Testis (tissue), 2 donors: ENCODE results near the gene GRM8.
"Not testable (repeated sequence)": the region's sequence is repeated elsewhere in the genome, so short reads cannot be mapped to it uniquely, and the experiment has no call there.

Experiments used
- CTCF ChIP-seq, 3 experiments: fragments of 450-650 bp in 2 of 3; fragments of 200-600 bp in 1 of 3; sonication (generic) in 1 of 3; IDR thresholded peaks; one replicate each; pipeline ENCODE4 v1.5.1; 2016 to 2019; ENCODE audit warnings: antibody characterized with exemption in 3 of 3, mild to moderate bottlenecking in 2 of 3, moderate library complexity in 1 of 3
- POLR2A ChIP-seq: fragments of 450-650 bp; IDR thresholded peaks from one replicate; pipeline ENCODE4 v1.6.1; 2017; ENCODE audit warnings: antibody characterized with exemption, mild to moderate bottlenecking, moderate library complexity

DNA sequence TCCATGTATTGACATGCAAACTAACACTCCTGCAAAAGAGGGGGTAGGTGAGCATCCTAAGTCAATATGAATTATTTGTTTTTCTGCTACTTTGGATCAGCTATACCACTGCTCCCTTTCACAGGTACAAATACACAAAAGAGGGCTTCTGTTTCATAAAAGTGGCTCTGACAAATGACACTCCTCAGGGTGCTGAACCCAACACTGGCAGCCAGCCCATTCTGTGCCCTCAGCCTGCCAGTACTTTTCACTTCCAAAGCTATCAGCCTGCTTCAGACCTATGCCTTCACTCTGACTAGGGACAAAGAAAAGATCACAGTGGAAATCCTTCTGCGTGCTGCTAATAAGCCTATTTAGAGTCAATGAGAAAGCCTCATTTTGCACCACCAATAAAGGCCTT is 364.8 kb downstream of the GRM8 start:
- TF ChIP-seq CTCF (IDR thresholded peaks at IDR 0.05); POLR2A: not testable (repeated sequence)
